ENCODE data around the gene SNRPD3.

GRCh38 chr22:24585927-24586546, 30.2 kb downstream of the SNRPD3 start:
- TF ChIP-seq CTCF (IDR thresholded peaks at IDR 0.05) (no peak), ZFX (IDR thresholded peaks at IDR 0.05; ENCODE audit: borderline replicate concordance) (no peak)

Data from 22Rv1 (cell line).